GM21737 (cell line): ENCODE data around the gene STAM.

Experiments used
- ATAC-seq: cut with Tn5 transposase; IDR thresholded peaks from one replicate; pipeline ENCODE4 v1.9.1; 2021; ENCODE audit warnings: mild to moderate bottlenecking, moderate library complexity; ENCODE audit not compliant: unreplicated experiment

The STAM gene

GRCh38 chr10:17645621-17646345 lies 1.8 kb downstream of the STAM start:
- no peak for ATAC-seq

DNA sequence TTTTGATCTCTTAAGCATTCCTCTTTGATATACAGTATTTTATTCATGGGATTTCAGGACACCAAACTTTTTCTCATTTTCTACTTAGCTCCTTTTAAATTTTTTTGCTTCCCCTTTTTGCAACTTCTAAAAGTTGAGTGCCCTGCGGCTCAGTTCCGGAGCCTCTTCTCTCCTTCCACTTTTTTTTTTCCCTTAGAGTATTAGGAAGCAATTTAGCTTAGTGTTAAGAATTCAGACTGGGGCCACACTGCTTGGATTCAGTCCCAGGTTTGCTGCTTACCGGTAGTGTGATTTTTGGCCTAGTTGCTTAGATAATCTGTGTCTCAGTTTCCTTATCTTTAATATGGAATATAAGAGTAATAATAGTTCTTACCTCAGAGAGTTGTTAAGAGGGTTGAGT lies 3.4 kb downstream of the STAM start:
- no peak for ATAC-seq

DNA sequence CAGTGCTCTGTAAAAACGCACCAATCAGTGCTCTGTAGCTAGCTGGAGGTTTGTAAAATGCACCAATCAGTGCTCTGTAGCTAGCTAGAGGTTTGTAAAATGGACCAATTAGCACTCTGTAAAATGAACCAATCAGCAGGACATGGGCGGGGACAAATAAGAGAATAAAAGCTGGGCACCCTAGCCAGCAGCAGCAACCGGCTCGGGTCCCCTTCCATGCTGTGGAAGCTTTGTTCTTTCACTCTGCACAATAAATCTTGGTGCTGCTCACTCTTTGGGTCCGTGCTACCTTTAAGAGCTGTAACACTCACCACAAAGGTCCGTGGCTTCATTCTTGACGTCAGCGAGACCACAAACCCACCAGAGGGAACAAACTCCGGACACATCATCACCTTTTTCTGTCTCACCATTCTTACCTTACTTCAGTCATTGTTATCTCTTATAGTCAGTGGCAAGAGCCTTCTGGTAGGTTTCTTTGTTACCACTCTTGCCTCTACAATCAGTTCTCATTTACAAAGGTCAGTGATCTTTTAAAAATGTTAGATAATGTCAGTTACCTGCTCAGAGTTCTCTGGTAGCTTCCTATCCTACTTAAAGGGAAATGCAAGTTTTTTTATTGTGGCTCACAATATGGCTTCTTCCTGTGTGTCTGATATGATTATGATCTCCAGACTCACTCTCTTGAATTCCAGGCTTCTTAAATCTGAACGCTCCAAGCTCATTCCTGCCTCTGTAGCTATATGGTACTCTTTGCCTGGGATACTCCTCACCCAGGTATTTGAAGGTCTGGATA lies 4.5 kb downstream of the STAM start:
- no peak for ATAC-seq

- no peak for ATAC-seq
These were observed 5.1 kb downstream of the STAM start for GRCh38 chr10:17649052-17649451.

DNA sequence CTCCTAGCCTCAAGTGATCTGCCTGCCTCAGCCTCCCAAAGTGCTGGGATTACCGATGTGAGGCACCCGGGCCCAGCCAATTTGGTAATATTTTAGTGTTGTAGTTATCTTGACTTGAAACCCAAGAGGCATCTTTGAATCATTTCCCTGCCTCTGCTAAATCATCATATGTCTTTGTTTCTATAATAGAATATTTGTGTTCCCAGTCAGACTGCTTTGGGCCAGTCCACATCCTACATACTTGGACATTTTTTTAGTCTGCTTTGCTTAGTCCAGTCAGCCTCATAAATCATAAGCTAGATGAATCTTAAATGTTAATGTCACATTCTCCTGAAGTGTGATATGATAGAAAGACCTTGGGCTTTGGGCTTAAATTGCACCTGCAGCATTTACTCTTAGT lies 5.9 kb downstream of the STAM start:
- ATAC-seq = no peak

GRCh38 chr10:17650416-17650815 lies 6.5 kb downstream of the STAM start:
- ATAC-seq = no peak

DNA sequence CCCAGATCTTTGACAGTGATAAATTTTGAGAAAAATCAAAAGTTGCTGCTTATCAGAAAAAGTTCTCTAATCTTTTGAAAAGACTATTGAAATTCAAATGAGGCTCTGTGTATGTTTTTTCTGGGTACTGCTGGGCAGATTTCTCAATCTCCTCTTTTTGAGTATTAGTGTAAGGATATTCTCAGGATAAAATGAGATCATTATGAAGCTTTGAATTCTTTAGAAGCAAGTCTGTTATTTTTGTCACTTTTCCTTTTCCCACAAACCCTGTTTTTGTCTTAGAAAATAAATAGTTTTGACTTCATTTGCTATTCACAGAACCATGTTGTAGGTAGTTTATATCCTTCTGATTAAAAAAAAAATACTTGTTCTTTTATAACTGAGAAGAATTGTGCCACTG lies 7.9 kb downstream of the STAM start:
- ATAC-seq = no peak

GRCh38 chr10:17652585-17652984 lies 8.6 kb downstream of the STAM start:
- ATAC-seq = no peak

GRCh38 chr10:17655009-17655408 lies 11.1 kb downstream of the STAM start:
- ATAC-seq = no peak

DNA sequence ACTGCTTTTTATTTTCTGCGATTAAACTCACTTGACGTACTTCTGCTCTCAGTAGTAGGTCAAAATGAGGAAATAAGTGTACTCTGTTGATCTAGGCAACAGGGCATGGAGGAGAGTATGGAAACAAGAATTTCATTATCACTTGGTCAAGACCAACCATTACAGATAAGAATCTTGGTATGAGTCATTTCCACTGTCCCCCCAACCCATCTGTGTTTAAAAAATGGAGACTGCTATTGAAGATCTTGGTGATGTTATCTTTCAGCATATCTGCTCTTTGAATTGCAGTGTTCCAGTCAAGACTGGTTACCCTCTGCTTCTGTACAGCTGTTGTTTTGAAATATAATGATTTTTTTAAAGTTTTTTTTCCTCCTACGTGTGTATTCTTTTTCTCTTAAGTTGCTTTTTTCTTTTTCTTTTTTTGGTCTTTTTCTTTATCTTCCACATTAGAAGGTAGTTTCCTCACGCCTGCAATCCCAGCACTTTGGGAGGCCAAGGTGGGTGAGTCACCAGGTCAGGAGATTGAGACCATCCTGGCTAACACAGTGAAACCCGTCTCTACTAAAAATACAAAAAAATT lies 11.7 kb downstream of the STAM start:
- peak; percentile 83 for ATAC-seq

GRCh38 chr10:17657103-17657500 lies 13.2 kb downstream of the STAM start:
- no peak for ATAC-seq

DNA sequence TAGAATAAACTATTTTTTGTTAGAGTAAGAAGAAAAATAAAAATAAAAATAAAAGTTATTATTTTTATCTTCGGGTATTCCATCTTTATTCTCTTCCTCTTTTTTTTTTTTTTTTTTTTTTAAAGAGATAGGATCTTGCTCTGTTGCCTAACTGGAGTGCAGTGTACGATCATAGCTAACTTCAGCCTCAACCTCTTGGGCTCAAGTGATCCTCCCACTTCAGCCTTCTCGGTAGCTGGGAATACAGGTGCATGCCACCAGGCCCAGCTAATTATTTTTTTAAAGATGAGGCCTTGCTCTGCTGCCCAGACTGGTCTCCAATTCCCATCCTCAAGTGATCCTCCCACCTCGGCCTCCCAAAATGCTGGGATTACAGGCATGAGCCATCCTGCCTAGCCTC lies 15.4 kb downstream of the STAM start:
- no peak for ATAC-seq

GRCh38 chr10:17660921-17661320 lies 17.0 kb downstream of the STAM start:
- no peak for ATAC-seq

GRCh38 chr10:17661510-17661909 lies 17.6 kb downstream of the STAM start:
- ATAC-seq = no peak

DNA sequence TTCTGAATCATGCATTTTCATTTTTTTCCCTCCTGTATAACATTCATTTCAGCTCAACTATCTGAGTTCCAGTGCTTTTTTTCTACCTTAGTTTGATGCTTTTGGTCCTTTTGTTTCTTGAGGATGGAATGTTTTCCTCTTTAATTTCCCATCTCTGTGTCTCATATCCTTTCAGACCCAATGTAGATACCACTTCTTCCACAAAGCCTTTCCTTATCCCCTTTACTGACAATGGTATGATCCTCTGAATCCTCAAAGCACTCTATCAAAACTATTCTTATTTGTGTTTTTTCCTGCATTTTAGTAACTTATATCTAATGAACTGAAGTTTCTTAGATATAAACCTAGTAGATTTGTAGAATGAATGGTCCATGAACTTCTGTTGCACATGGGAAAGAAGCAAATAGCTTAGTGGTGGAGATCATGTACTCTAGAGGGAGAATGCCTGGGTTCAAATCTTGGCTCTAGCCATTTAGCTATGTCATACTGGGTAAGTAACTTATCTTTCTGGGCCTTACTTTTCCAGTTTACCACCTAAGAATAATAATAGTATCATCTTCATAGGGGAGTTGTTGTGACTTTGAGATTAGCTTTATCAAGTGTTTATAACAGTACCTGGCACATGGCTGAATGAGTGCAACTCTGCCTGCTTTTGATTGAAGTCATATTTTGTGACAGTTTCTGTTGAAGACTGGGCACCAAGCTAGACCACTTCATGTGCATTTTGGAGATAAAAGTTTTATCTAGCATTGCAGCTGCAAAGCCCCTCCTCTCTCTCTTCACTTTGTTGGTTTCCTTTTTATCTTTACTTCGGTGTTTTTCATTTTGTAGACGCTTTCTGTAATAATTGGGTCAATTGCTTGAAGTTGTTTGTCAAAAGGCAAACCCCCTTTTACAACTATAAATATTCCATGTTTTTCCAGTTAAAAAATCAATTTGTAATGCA lies 18.5 kb downstream of the STAM start:
- no peak for ATAC-seq

- ATAC-seq = no peak
These were observed 19.5 kb downstream of the STAM start for GRCh38 chr10:17663450-17663849.

- ATAC-seq = no peak
These were observed 21.8 kb downstream of the STAM start for GRCh38 chr10:17665747-17666146.

GRCh38 chr10:17668435-17669184 lies 24.7 kb downstream of the STAM start:
- peak; percentile 21 for ATAC-seq

DNA sequence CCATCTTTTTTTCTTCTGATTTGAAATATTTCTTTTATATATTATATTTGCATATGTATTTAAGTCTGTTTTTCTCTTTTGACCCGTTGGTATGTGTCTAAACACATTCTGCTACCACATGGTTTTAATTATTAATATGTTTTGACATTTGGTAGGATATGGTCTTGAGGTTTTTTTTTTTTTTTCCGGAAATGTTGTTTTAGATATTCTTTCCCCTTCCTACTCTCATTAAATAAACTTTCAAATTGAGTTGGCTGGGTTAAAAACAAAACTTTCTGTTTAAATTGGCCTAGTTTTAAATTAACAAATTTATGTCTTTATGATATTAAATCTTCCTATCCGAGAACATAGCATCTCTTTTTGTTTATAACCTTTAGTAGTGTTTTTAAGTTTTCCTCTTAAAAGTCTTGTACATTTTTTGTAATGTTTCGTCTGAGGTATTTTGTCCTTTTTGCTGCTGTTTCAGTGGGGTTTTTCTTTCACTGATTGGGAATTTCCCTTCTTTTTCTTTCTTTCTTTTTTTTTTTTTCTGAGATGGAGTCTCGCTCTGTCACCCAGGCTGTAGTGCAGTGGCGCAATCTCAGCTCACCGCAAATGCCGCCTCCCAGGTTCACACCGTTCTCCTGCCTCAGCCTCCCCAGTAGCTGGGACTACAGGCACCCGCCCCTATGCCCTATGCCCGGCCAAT lies 25.4 kb downstream of the STAM start:
- ATAC-seq = peak; percentile 62

- no peak for ATAC-seq
These were observed 27.4 kb downstream of the STAM start for GRCh38 chr10:17671307-17671706.
